Upper lobe of right lung (tissue), 1 donor: ENCODE data around the gene CNTN4. TPM values are rescaled to one million over a fixed set of nuclear protein-coding genes. Genes with fewer than 3 reads are reported as not detected.

Source experiments
- ATAC-seq: fragments of 200-7000 bp; cut with Tn5 transposase; one replicate; pipeline ENCODE4 v1.9.1; 2020; ENCODE audit warnings: mild to moderate bottlenecking, moderate library complexity
- DNase-seq: peaks from one replicate; pipeline ENCODE4 v3.0.0-alpha.2; 2020
- H3K27ac ChIP-seq: fragments of 200-600 bp; one replicate; pipeline ENCODE4 v1.8.0; 2022
- H3K27me3 ChIP-seq: fragments of 200-600 bp; one replicate; pipeline ENCODE4 v1.8.0; 2022; ENCODE audit warnings: mild to moderate bottlenecking
- H3K36me3 ChIP-seq: fragments of 200-600 bp; one replicate; pipeline ENCODE4 v1.8.0; 2022
- H3K4me1 ChIP-seq: fragments of 200-600 bp; one replicate; pipeline ENCODE4 v1.8.0; 2022
- H3K4me3 ChIP-seq: fragments of 200-600 bp; one replicate; pipeline ENCODE4 v1.8.0; 2022; ENCODE audit warnings: mild to moderate bottlenecking
- H3K9me3 ChIP-seq: fragments of 200-600 bp; one replicate; pipeline ENCODE4 v1.8.0; 2022
- intact Hi-C: fragments of 100-400 bp; cut with DNase I; formaldehyde crosslinking; loops from one replicate; pipeline ENCODE4 v1.11.0; 2022
- total RNA-seq: library from RNA; stranded (reverse); fragmentation: NEBNext Ultra II Directional; extraction: Animal tissue kit (Norgen Biotek cat#: 25700); gene quantifications from one replicate; pipeline ENCODE4 v1.2.1, GENCODE V29; 2021
- TF ChIP-seq, protein P1 (sequence below): fragments of 200-600 bp; IDR thresholded peaks from one replicate; pipeline ENCODE4 v1.8.0; 2022; ENCODE audit warnings: antibody characterized with exemption
- donor health status: DM: no; HTN: yes; CAD: no; lungs with severe emphysema.

The CNTN4 gene
- total RNA-seq, 1 donor from 2014 or later: 11.3 TPM

DNA sequence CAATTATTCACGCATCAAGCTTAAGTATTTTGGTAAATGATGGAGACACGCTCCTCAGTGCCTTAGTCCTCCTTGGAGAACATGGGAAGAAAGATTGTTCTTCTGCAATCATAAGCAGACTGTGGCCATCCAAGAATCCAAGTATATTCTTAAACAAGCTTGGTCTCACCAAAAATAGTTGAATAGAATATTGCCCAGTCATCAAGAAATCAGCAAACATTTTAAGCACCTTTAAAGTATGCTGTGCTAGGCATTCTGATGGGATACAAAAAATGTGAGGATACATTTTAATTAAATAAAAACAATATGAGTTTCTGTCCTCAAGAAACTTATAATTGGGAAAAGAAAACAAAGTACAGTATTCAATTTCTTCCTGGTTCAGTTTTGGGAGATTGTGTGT lies 445.5 kb downstream of the CNTN4 start:
- DNase-seq: no peak
- intact Hi-C loops: no loop called here
- H3K27me3 ChIP-seq: no peaks in the 10 kb centered on the region
- no peaks in the 10 kb centered on the region for H3K9me3 ChIP-seq
- H3K27ac ChIP-seq: no peak overlapping the region
- H3K4me3 ChIP-seq: no peak overlapping the region
- TF ChIP-seq, protein P1, sequence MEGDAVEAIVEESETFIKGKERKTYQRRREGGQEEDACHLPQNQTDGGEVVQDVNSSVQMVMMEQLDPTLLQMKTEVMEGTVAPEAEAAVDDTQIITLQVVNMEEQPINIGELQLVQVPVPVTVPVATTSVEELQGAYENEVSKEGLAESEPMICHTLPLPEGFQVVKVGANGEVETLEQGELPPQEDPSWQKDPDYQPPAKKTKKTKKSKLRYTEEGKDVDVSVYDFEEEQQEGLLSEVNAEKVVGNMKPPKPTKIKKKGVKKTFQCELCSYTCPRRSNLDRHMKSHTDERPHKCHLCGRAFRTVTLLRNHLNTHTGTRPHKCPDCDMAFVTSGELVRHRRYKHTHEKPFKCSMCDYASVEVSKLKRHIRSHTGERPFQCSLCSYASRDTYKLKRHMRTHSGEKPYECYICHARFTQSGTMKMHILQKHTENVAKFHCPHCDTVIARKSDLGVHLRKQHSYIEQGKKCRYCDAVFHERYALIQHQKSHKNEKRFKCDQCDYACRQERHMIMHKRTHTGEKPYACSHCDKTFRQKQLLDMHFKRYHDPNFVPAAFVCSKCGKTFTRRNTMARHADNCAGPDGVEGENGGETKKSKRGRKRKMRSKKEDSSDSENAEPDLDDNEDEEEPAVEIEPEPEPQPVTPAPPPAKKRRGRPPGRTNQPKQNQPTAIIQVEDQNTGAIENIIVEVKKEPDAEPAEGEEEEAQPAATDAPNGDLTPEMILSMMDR: no peak
- H3K36me3 ChIP-seq: no peaks in the 10 kb centered on the region
- no peaks in the 10 kb centered on the region for H3K4me1 ChIP-seq
- no peak for ATAC-seq

DNA sequence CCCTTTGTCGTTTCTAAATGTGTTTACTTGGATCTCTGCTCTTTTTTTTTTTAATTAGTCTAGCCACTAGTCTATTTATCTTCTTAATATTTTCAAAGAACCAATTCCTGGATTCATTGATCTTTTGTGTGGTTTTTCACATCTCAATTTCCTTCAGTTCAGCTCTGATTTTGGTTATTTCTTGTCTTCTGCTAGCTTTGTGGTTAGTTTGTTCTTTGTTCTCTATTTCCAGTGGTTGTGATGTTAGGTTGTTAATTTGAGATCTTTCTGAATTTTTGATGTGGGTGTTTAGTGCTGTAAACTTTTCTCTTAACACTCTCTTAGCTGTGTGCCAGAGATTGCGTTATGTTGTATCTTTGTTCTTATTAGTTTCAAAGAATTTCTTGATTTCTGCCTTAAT lies 446.1 kb downstream of the CNTN4 start:
- no peaks in the 10 kb centered on the region for H3K27me3 ChIP-seq
- ATAC-seq: no peak
- H3K36me3 ChIP-seq: no peaks in the 10 kb centered on the region
- no peak overlapping the region for H3K27ac ChIP-seq
- H3K4me3 ChIP-seq: no peak overlapping the region
- no peaks in the 10 kb centered on the region for H3K9me3 ChIP-seq
- no peaks in the 10 kb centered on the region for H3K4me1 ChIP-seq
- TF ChIP-seq, protein P1: no peak
- no peak for DNase-seq
- intact Hi-C loops: no loop called here

DNA sequence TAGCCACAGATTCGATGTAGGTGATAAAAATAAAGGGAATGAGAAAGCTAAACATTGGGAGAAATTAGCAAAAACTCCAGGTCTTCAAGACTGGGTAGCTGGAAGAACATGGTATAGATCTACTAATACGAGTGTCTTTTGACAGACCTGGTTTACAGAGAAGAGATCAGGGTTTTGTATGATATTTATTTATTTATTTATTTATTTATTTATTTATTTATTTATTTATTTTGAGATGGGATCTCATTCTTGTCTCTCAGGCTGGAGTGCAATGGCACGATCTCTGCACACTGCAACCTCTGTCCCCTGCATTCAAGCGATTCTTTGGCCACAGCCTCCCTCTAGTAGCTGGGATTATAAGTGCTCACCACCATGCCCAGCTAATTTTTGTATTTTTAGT lies 448.4 kb downstream of the CNTN4 start:
- TF ChIP-seq, protein P1: no peak
- intact Hi-C loops: no loop called here

DNA sequence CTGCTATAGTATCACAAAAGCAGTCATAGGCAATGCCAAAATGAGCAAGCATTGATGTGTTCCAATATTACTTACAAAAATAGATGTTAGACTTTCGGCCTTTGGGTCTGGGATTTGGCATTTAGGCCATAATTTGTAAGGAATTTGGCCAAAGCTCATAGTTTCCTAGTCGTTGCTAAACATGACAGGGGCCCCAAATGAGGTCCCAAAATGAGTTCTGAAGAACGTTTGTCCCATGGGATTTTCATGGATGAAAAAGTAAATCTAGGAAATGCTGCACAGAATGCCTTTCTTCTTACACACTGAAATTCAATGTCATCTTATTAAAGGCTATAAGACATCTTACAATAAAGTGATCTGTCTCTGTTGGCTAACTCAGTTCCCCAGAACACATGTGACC lies 456.0 kb downstream of the CNTN4 start:
- TF ChIP-seq, protein P1: no peak
- H3K9me3 ChIP-seq: no peaks in the 10 kb centered on the region
- H3K4me3 ChIP-seq: no peak overlapping the region
- ATAC-seq (no peak), DNase-seq (no peak)
- H3K4me1 ChIP-seq: no peaks in the 10 kb centered on the region
- no peaks in the 10 kb centered on the region for H3K36me3 ChIP-seq
- no peak overlapping the region for H3K27ac ChIP-seq
- no peaks in the 10 kb centered on the region for H3K27me3 ChIP-seq
- intact Hi-C loops: no loop called here

More for the DNA sequence above, 448.4 kb downstream of the CNTN4 start:
- no peak overlapping the region for H3K27ac ChIP-seq
- DNase-seq (no peak), ATAC-seq (no peak)
- no peaks in the 10 kb centered on the region for H3K9me3 ChIP-seq
- H3K27me3 ChIP-seq: no peaks in the 10 kb centered on the region
- no peaks in the 10 kb centered on the region for H3K36me3 ChIP-seq
- no peak overlapping the region for H3K4me3 ChIP-seq
- no peaks in the 10 kb centered on the region for H3K4me1 ChIP-seq

DNA sequence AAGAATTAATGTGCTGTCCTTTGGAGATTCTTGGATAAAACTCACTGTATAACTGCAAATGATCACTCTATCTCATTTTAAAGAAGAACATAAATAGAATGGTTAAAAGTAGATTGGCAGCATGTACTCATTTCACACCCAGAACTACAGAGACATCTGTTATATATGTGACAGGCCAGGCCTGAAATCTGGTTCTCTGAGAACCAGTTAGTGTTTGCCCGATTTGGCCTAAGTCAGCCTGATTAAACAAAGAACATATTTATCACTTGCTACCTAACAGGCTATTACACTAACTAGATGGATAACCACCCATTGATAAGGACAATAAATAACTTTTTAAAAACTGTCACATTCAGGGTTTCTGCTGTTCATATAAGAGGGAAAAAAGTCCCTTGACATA lies 460.1 kb downstream of the CNTN4 start:
- no peak for DNase-seq
- Histone ChIP-seq H3K27ac (no peak overlapping the region), H3K4me1 (no peaks in the 10 kb centered on the region), H3K9me3 (no peaks in the 10 kb centered on the region), H3K27me3 (no peaks in the 10 kb centered on the region), H3K36me3 (no peaks in the 10 kb centered on the region), H3K4me3 (no peak overlapping the region)
- ATAC-seq: no peak
- intact Hi-C loops: no loop called here
- TF ChIP-seq, protein P1: no peak

DNA sequence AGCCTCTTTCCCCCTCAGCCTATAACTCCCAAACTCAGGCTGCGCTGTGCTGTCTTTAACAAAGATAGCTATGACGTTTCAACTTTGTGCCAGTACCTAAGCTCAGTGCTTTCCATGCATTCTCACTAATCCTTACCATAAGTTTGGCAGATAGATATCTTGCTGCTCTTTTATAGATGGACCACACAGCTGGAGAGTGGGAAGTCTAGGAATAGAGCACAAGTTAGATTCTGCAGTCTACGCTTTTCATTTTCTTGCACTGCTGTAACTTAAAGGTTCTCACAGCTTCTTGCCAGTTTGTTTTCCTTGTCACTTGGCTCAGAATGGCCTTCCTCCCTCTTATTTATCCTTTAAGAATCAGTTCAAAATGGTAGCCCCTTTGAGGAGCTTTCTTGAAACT lies 468.8 kb downstream of the CNTN4 start:
- no peaks in the 10 kb centered on the region for H3K36me3 ChIP-seq
- DNase-seq: no peak
- TF ChIP-seq, protein P1: no peak
- no peak overlapping the region for H3K4me3 ChIP-seq
- H3K9me3 ChIP-seq: no peaks in the 10 kb centered on the region
- ATAC-seq: no peak
- H3K27me3 ChIP-seq: no peaks in the 10 kb centered on the region
- H3K27ac ChIP-seq: no peak overlapping the region
- no peaks in the 10 kb centered on the region for H3K4me1 ChIP-seq
- intact Hi-C loops: no loop called here
